HepG2 (cell line): Measurements from ENCODE around the gene DNMT1. TPM values are rescaled to one million over a fixed set of nuclear protein-coding genes. Genes with fewer than 3 reads are reported as not detected.

Experiments used
- AGO1 ChIP-seq: fragments of 200-400 bp; formaldehyde crosslinking; IDR thresholded peaks from 2 replicates; pipeline ENCODE4 v1.6.1; 2017; ENCODE audit warnings: mild to moderate bottlenecking, low read depth, low read length, moderate library complexity; ENCODE audit not compliant: poor library complexity, severe bottlenecking
- FOXK1 ChIP-seq: sonication (generic); formaldehyde crosslinking; IDR thresholded peaks from 2 replicates; pipeline ENCODE4 v1.4.0; 2020; ENCODE audit warnings: low read depth, missing genetic modification reagents, borderline replicate concordance
- NFYC ChIP-seq: IDR thresholded peaks from 2 replicates; pipeline ENCODE4 v1.6.1; 2016; ENCODE audit warnings: missing genetic modification reagents, missing compliant biosample characterization
- PAWR ChIP-seq: sonication (generic); formaldehyde crosslinking; IDR thresholded peaks from 2 replicates; pipeline ENCODE4 v1.4.0; 2020; ENCODE audit warnings: missing genetic modification reagents, mild to moderate bottlenecking, borderline replicate concordance
- PAX8 ChIP-seq: sonication (generic); formaldehyde crosslinking; IDR thresholded peaks from 2 replicates; pipeline ENCODE4 v1.8.0; 2022; ENCODE audit warnings: mild to moderate bottlenecking, missing genetic modification reagents, borderline replicate concordance
- RBFOX2 ChIP-seq: fragments of 200-400 bp; formaldehyde crosslinking; IDR thresholded peaks from 2 replicates; pipeline ENCODE4 v1.6.1; 2017; ENCODE audit warnings: low read depth, mild to moderate bottlenecking, low read length
- SALL2 ChIP-seq: sonication (generic); formaldehyde crosslinking; IDR thresholded peaks from 2 replicates; pipeline ENCODE4 v1.8.1; 2023; ENCODE audit warnings: mild to moderate bottlenecking, missing genetic modification reagents, inconsistent platforms
- SPEN ChIP-seq: sonication (generic); formaldehyde crosslinking; IDR thresholded peaks from 2 replicates; pipeline ENCODE4 v1.5.1; 2020; ENCODE audit warnings: low read depth, mild to moderate bottlenecking, missing genetic modification reagents
- TBP ChIP-seq: sonication (generic); formaldehyde crosslinking; IDR thresholded peaks from 2 replicates; pipeline ENCODE4 v1.5.0; 2020; ENCODE audit warnings: missing genetic modification reagents
- YEATS2 ChIP-seq: sonication (generic); formaldehyde crosslinking; IDR thresholded peaks from 2 replicates; pipeline ENCODE4 v1.4.0; 2020; ENCODE audit warnings: missing genetic modification reagents, borderline replicate concordance
- ZNF446 ChIP-seq: sonication (generic); formaldehyde crosslinking; IDR thresholded peaks from 2 replicates; pipeline ENCODE4 v1.5.0; 2020; ENCODE audit warnings: mild to moderate bottlenecking, missing genetic modification reagents
- ZNF572 ChIP-seq: sonication (generic); formaldehyde crosslinking; IDR thresholded peaks from 2 replicates; pipeline ENCODE4 v1.5.1; 2020; ENCODE audit warnings: mild to moderate bottlenecking, missing genetic modification reagents
- ZNF577 ChIP-seq: sonication (generic); formaldehyde crosslinking; IDR thresholded peaks from 2 replicates; pipeline ENCODE4 v1.4.0; 2020; ENCODE audit warnings: mild to moderate bottlenecking, low read depth, missing genetic modification reagents, borderline replicate concordance
- ZNF598 ChIP-seq: sonication (generic); formaldehyde crosslinking; IDR thresholded peaks from 2 replicates; pipeline ENCODE4 v1.5.1; 2020; ENCODE audit warnings: mild to moderate bottlenecking, missing genetic modification reagents, borderline replicate concordance
- ZNF605 ChIP-seq: sonication (generic); formaldehyde crosslinking; IDR thresholded peaks from 2 replicates; pipeline ENCODE4 v1.8.0; 2022; ENCODE audit warnings: mild to moderate bottlenecking, missing genetic modification reagents
- ZNF747 ChIP-seq: sonication (generic); formaldehyde crosslinking; IDR thresholded peaks from 2 replicates; pipeline ENCODE4 v1.8.1; 2023; ENCODE audit warnings: missing genetic modification reagents, mild to moderate bottlenecking, borderline replicate concordance
- polyA plus RNA-seq, 8 experiments: library from polyadenylated mRNA; depleted of rRNA in 3 of 8; stranded (reverse) in 7 of 8; unstranded in 1 of 8; fragments of >200 nt; fragmentation: Illumina TruSeq in 4 of 8; extraction: Trizol in 4 of 8; gene quantifications; 2 replicates each; pipeline versions ENCODE4 v1.2.1 to v1.2.3, GENCODE V29; 2011 to 2016; ENCODE audit warnings: low read depth in 4 of 8, missing spikeins in 1 of 8, mixed read lengths in 1 of 8; ENCODE audit not compliant: insufficient read depth in 1 of 8
- total RNA-seq, 5 experiments: library from RNA; depleted of rRNA; stranded (reverse); fragments of >200 nt; fragmentation: Illumina TruSeq; extraction: Trizol; gene quantifications; 2 replicates each; pipeline ENCODE4 v1.2.3, GENCODE V29; 2016; ENCODE audit warnings: low read depth in 1 of 5
- TF ChIP-seq, protein P1 (sequence below): sonication (generic); formaldehyde crosslinking; IDR thresholded peaks from 2 replicates; pipeline ENCODE4 v1.8.1; 2023; ENCODE audit warnings: missing genetic modification reagents, inconsistent platforms, borderline replicate concordance

Gene DNMT1
- total and polyA plus RNA-seq, 2 of the 13 experiments (the other 11 are each of a cell fraction or from before 2014, with no cell fraction given): 31.2 to 91.1 TPM

DNA sequence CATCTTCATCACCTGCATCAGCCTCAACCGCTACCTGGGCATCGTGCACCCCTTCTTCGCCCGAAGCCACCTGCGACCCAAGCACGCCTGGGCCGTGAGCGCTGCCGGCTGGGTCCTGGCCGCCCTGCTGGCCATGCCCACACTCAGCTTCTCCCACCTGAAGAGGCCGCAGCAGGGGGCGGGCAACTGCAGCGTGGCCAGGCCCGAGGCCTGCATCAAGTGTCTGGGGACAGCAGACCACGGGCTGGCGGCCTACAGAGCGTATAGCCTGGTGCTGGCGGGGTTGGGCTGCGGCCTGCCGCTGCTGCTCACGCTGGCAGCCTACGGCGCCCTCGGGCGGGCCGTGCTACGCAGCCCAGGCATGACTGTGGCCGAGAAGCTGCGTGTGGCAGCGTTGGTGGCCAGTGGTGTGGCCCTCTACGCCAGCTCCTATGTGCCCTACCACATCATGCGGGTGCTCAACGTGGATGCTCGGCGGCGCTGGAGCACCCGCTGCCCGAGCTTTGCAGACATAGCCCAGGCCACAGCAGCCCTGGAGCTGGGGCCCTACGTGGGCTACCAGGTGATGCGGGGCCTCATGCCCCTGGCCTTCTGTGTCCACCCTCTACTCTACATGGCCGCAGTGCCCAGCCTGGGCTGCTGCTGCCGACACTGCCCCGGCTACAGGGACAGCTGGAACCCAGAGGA is 80.6 kb downstream of the DNMT1 start (continued):
- TF ChIP-seq ZNF598 (no peak), ZNF577 (CRISPR knock-in tag) (no peak), AGO1 (peak; percentile 96), ZNF605 (CRISPR knock-in tag) (0 out of 2 replicates have a peak, but pooled peaks have one; percentile 50), FOXK1 (no peak), NFYC (CRISPR knock-in tag) (no peak), RBFOX2 (peak; percentile 77), PAX8 (CRISPR knock-in tag) (no peak), SPEN (peak; percentile 37; the same call in 1 of the 2 replicates), ZNF446 (CRISPR knock-in tag) (no peak), YEATS2 (CRISPR knock-in tag) (no peak), ZNF572 (CRISPR knock-in tag) (no peak), TBP (CRISPR knock-in tag) (no peak), PAWR (CRISPR knock-in tag) (no peak), ZNF747 (CRISPR knock-in tag) (no peak), SALL2 (CRISPR knock-in tag) (no peak)
- TF ChIP-seq, protein P1, sequence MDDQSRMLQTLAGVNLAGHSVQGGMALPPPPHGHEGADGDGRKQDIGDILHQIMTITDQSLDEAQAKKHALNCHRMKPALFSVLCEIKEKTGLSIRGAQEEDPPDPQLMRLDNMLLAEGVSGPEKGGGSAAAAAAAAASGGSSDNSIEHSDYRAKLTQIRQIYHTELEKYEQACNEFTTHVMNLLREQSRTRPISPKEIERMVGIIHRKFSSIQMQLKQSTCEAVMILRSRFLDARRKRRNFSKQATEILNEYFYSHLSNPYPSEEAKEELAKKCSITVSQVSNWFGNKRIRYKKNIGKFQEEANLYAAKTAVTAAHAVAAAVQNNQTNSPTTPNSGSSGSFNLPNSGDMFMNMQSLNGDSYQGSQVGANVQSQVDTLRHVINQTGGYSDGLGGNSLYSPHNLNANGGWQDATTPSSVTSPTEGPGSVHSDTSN (CRISPR knock-in tag): no peak
